Adrenal gland (tissue), 5 donors: ENCODE measurements around the gene NOS3.

Source experiments
- CTCF ChIP-seq, 6 experiments: fragments of 450-650 bp in 4 of 6; fragments of 200-600 bp in 2 of 6; sonication (generic) in 1 of 6; IDR thresholded peaks; 1 replicate in 5 of 6; 2 replicates in 1 of 6; pipeline versions ENCODE4 v1.5.1 to v1.8.0; 2016 to 2021; ENCODE audit warnings: antibody characterized with exemption in 6 of 6, mild to moderate bottlenecking in 2 of 6, moderate library complexity in 1 of 6
- POLR2A ChIP-seq, 2 donors: fragments of 450-650 bp; IDR thresholded peaks; one replicate each; pipeline ENCODE4 v1.6.1; 2017; ENCODE audit warnings: antibody characterized with exemption in 2 of 2, mild to moderate bottlenecking in 2 of 2, moderate library complexity in 1 of 2
- donor health status: DM: no; HTN: no; CAD: no.

DNA sequence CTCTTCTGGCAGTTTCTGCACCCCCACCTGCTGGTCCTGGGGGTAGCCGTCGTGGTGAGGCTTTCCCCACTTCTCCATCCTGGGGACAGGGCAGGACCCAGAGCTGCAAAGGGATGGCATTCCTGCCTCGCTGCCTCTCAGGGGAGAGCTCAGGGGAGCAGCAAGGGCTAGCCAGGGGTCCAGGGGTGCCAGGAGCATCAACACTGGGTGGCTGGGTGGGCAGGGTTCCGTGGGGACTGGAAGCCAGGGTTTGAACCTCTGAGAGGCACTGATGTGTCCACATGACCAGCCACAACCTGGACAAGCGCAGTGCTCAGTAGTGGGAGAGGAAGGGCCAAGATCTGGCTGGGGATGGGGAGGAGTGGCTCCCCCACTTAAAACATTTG, 43.0 kb downstream of the NOS3 start:
- TF ChIP-seq CTCF (IDR thresholded peaks at IDR 0.05) (no peak), POLR2A (IDR thresholded peaks at IDR 0.05) (no peak)
